AG20443 (cell line): ENCODE measurements around the gene EPB41L2.

Source experiments
- DNase-seq: peaks from one replicate; pipeline ENCODE4 v3.0.0; 2012; ENCODE audit warnings: low spot score, mixed read lengths

The EPB41L2 gene

DNA sequence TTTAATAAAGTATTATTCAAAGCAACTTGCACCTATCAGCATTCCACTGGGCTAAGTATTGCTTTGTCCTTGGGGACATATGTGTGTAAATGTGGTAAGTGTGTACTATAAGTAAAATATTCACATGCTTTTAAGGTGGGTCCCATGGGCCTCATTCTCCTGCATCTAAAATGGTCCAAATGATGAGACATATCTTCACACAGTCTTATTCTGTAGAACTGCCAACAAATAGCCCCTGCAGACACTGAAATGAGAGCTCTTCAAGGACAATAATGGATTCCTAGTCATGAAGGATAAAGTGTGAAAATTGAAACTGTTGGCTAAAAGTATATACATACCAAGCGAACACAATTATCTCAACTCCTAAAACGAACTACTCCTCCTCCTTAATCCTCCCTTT, 154.1 kb downstream of the EPB41L2 start:
- DNase-seq: no peak

- DNase-seq: no peak
Observed at GRCh38 chr6:130908188-130908587, 154.9 kb downstream of the EPB41L2 start.

GRCh38 chr6:130907687-130908086, 155.4 kb downstream of the EPB41L2 start:
- DNase-seq: no peak

DNA sequence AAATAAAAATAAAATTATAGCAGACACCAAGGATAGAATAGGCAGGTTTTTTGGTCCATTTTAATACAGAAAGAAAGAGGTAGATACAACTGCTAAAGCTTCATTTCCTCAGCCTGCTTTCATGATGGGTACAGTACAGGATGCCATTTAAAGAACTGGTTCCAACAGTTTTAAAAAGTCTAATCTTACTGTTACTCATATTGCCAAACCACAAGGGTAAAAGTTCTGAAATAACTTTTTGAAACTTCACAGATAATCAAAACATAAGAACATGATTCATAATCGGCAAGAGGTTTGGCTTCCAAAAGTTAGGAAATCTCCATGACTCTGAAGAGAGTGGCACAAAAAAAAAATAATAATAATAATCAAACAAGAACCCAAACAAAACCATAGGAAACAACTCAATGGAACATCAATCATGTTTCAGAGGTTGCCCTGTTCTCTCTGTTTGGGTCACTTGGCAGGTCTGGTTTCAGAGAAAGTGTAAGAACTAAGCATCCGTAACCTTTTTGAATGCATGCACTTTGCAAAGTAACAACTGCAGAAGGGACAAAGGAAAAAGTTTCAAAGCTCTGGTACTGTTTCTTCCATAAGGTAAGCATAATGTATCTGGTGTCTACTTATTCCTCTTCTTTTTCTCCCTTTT, 156.2 kb downstream of the EPB41L2 start:
- DNase-seq: peak; percentile 49

DNA sequence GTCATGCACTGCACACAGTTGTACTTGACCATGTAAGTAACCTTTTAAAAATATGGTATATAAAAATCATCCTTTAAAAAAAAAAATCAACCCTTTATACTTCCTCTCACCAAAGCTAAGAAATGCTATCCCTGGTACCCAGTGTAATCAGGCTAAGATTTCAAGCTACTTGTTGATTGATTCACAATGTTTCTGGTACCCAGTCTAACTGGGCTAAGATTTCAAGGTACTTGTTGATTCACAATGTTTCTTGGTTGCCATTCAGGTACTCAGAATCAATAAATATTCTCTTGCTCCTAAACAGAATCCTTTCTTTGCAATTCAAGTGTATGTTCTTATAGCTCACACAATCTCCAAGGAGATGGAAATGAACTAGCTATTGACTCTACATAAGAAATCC, 159.4 kb downstream of the EPB41L2 start:
- no peak for DNase-seq

DNA sequence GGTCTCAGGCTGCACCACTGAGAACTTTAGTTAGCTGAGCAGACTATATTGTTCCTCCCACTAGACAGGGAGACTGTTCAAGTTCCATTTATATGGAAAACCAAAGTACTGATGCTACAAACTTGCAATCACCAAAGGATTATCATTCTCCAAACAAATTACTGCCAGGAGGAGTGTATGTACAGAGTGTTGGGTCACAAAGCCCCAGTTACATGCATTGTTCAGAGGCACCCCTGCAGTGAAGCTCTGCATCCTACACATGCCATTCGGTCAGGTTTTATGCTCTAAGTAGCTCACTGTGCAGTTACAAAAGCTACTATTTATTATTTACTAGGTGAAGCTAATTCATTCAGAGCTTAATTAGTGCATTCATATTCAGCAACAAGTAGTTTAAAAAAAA, 160.0 kb downstream of the EPB41L2 start:
- DNase-seq: no peak

DNA sequence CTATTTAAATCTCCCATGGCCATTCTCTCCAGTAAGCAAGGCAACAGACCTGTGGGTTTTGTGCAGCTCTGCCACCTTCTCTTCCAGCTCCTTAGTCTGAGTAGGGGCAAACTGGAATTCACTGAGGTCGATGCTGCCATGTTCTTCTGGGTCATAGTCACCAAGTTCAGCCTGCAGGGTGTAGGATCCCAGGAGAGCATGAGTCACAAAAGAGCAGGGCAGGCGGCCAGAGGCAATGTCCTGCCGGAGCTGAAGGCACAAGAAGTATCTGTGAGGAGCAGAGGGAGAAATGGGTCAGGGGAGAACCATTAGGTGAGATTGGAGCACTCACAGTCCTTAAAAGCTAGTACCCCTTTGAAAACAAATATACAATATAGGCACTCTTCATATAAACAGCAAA, 162.1 kb downstream of the EPB41L2 start:
- peak; percentile 45 for DNase-seq

- DNase-seq: no peak
Observed at GRCh38 chr6:130896249-130896648, 166.8 kb downstream of the EPB41L2 start.

GRCh38 chr6:130895516-130895915, 167.5 kb downstream of the EPB41L2 start:
- DNase-seq: no peak

DNA sequence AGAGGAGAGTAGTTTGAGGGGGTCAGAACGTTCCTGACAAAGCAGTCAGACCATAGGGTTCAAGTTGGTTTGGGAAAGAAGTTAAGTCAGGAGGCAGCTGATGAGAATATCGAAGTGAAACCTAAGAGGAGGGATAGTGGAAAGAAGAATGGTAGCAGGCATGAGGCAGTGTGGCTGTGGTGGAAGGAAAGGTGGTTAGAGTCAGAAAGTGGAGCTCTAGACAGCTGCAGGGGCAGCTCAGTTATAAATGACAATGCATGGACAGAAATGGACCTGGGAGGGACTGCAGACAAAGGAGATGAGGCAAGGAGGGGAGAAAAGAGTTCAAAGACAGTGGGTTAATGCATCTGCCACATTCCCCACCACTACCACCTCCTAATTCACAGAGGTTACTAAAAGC, 169.3 kb downstream of the EPB41L2 start:
- no peak for DNase-seq

- no peak for DNase-seq
Observed at GRCh38 chr6:130893277-130893676, 169.8 kb downstream of the EPB41L2 start.

GRCh38 chr6:130890521-130890971, 172.5 kb downstream of the EPB41L2 start:
- DNase-seq: no peak

DNA sequence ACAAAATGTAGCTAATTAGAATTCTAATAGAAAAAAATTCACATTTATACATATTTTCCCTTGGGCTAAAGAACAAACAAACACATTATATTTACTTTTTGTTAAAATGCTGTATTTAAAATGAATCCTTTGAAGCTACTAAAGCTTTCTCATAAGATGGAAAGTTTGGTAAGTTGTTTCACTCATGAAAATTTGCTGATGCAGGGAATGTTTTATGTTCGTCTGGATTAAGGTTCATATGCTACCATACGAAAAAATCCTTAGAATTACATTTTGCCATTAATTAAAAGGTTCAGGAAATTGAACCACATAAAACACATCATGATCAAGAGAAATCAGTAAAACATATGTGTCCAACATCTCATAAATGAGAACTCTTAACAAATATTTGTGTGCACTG, 173.6 kb downstream of the EPB41L2 start:
- DNase-seq: no peak

GRCh38 chr6:130888246-130888645, 174.8 kb downstream of the EPB41L2 start:
- DNase-seq: no peak

GRCh38 chr6:130886966-130887365, 176.1 kb downstream of the EPB41L2 start:
- no peak for DNase-seq

DNA sequence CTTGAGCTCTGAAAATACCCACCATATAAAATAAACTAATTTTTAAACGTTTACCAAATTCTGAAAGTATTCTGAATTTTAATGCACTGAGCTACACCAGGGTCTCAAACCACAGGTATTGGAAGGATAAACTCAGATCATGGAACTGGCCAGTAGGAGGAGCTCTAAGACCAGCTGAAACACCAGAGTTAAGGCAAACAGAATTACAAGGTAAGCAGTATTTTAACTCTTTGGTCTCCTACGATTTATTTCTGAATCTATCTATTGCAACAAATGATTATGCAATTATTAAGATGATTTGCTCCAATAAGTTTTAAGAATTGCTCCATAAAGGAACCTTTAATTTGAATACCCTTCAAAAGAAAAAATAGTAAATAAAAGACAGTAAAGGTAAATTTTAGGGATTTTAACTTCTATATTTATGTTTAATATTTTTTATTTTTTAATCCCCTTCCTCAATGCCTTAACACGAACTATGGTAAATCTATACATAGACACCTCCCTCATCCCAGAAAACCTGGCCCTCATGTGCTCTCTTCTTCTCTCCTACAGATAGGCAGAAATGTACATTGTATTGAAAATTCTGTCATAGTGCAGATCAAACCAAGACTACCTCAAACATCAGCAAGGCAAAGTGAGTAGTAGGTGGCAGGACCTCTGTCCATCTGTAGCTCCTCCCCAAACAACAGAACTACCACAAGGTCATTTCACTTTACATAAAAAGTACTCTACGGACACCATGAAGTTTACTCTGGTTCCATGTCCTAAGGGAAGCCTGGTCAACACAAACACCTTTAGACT, 177.5 kb downstream of the EPB41L2 start:
- DNase-seq: peak; percentile 68

GRCh38 chr6:130882370-130882769, 180.7 kb downstream of the EPB41L2 start:
- no peak for DNase-seq

GRCh38 chr6:130879826-130880225, 183.2 kb downstream of the EPB41L2 start:
- DNase-seq: no peak

GRCh38 chr6:130873746-130874145, 189.3 kb downstream of the EPB41L2 start:
- DNase-seq: no peak

DNA sequence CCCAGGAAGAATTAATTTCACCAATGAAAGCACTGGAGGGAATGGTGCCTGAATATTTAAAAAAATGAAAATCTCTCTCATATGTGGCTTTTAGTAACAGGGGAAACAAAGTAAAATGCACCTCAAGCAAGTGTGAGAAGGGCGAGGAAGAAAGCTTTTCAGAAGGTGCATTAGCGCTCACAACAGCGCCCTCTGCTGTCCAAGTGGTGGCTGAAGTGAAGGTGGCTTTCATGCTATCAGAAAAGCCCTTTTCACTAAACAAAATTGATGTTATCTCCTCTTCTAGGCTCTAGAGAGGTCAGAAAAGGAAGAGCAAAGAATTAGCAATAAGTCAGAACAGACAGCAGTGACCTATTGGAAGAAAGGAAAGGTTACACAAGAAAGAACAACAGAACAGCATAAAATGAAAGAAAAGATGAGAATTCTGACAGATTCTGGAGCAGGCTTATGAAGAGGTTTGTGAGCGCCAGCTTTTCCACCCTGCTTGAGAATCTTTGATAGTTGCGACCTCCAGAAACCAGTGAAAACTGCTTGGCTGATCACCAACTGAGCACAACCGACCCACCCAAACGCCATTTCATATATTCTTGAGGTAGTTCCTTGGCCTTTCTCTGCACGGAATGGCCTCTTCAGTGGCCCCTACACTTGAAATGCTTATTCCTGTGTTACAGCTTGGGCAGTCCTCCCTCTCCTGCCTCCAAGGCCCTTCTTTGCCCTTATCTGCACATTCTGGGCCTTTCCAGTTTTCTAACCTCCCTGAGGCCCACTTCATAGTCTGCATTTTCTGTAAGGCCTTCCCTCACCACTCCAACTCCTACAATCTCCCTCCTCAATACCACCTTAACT, 190.6 kb downstream of the EPB41L2 start:
- DNase-seq: peak; percentile 73

- DNase-seq: no peak
Observed at GRCh38 chr6:130870179-130870880, 192.7 kb downstream of the EPB41L2 start.

DNA sequence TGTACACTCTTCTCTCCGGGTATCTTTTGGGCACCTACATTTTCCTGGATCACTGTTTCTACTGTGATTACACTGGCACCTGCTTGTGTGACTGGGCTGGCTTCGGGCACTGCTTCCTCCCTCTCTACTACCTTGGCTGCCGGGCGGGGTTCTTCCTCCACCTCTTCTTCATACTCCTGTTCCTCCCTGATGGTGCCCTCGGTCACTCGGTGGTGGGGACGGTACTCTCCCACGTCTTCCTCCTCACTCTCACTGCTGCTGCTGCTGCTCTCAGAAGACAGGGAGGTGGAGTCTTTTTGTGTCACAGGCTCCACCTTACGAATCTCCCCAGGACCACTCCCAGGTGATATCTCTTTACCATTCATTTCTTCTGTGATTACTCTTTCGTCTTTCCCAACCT, 193.4 kb downstream of the EPB41L2 start:
- DNase-seq: no peak
